SKM-1 treated with dmso at 0.1 percent for 144 hours (cell line): ENCODE measurements around the gene DYRK4.

Source experiments
- DNase-seq: peaks from one replicate; lab custom pipeline; 2025; ENCODE audit not compliant: unreplicated experiment; lab: John Stamatoyannopoulos, UW

Gene DYRK4

DNA sequence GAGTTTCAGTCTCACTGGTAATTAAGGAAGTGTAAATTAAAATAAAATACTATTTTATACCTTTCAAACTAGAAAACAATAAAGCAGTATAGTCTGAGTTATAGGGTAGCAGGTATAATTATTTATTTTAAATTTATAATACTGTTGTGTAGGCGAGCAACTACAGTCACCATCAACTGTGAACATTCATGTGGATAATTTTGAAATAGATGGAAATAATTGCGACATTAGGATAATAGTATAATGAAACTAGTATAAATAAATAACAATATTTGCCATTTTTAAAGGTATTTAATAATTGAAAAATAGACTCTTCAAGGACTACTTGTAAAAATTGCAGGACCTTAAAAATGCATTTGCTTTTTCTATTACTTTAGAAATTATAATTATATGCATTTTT lies 3.8 kb upstream of the DYRK4 start:
- no peak for DNase-seq

DNA sequence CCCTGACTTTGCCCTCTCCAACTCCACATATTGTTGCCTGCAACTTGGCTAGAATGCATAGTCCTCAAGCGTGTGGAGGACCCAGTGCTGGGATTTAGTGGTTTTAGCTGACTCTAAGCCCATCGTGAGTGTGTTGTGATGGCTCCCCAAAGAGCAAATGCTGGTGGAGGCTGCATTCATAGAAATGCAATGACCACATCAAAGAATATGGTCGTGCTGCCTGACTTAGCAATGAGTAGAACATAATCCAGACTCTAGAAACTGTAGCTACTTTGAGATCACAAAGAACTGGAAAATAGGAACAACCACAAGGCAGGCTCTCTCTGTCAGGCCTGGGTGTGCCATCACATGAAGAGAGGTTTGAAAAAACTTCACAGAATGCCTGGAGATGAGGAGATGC lies 1.3 kb downstream of the DYRK4 start:
- no peak for DNase-seq

DNA sequence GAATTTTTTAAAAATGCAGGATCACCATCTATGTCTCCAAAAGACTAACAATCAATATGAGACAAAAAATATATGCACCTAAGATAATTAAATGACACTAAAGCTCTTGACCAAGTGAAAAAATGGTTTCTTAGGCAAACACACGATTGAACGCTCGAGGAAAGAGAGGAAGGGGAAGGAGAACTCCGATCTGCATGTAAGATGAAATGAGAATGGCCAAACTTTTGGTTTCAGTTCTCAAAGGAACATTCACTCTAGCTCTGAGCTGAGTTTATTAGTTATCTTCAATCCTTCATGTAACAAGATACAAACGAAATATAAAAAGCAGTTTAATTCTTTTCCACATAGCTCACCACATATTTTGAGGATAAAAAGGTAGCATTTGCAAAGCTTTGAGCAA lies 2.8 kb downstream of the DYRK4 start:
- no peak for DNase-seq

DNA sequence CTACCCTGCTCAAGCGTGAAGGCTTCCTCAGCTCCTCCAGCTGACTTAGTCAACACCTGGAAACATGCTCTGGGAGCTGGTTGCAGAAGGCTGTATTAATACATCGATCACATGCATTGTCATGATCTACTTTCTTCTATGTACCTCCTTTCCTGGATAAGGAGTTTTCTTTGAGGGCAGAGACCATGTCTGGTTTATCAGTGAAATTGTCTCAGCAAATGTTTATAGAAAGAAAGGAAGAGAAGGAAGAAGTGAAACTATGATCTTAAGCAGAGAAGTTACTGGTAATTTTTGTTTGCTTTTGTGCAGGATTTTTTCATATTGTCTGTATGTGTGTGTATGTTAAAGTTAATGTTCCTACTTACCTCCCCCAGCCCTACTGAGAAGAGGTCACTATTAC lies 4.5 kb downstream of the DYRK4 start:
- DNase-seq = no peak

DNA sequence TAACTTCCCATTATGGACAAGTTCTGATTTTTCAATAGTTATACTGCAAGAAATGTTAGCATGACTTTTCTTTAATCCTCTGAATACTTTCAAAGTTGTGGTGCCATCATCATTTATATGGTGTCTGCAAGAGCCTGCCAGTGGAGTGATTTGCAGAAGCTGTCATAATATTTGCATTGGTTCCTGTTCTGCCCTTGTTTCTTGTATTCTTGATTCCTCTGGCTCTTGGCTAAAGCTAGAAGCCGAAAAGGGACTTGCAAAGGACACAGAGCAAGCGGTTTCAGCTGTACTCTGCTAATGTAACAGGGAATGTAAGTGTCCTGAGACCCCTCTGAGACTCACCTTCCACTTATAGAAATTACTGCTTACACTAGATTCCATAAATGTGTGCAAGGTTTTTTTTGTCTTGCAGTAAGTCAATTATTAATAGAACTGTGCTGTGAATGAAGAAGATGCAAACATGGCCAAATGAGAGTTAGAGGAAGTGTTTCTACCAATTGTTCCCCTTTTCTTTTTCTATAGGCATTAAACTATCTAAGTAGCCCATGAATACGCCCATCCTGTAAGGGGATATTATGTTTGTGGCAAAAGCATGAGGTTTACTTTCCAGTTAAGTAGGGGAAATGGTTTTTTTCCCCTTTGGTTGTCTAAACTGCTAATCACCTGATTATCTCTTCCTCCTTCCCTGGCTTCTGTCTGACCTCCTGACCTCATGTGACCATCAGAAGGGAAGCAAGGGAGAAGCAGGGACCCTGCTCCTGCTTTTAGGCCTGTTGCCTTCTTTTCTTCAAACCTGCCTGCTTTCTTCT lies 5.3 kb downstream of the DYRK4 start:
- DNase-seq = peak; percentile 11

DNA sequence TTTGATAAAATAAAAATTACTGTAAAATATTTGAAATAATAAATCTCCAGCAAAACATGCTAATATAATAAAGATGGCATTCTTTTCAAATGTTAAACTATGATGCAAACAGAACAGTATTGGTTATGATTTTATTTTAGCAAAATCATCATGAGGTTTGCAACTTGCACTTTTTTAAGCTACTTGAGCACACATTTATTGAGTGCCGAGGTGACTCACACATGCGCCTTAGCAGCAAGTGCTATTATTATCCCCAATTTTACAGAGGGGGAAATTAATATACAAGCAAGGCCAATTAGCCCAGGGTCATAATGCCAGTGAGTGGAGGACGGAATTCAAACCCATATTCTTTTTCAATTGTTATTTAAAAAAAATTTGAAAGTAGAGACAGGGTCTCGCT lies 7.3 kb downstream of the DYRK4 start:
- no peak for DNase-seq

DNA sequence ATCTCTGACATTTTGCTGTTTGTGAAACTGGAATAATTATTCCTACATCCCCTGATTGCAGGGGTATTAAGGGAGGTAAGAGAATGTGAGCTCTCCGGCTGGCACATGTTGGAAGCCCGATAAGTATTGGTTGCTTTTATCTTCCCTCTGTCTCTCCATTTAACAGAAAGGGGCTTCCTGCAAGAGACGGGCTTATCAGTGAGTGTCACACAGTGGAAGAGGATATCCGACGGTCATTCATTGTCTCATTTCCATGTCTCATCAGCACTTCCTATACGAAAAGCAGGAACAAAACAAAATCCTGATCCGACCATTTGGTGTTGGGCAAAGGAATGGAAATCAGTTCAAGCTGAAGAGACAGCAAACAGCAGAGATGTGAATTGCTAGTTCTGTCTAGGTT lies 10.7 kb downstream of the DYRK4 start:
- DNase-seq = no peak

DNA sequence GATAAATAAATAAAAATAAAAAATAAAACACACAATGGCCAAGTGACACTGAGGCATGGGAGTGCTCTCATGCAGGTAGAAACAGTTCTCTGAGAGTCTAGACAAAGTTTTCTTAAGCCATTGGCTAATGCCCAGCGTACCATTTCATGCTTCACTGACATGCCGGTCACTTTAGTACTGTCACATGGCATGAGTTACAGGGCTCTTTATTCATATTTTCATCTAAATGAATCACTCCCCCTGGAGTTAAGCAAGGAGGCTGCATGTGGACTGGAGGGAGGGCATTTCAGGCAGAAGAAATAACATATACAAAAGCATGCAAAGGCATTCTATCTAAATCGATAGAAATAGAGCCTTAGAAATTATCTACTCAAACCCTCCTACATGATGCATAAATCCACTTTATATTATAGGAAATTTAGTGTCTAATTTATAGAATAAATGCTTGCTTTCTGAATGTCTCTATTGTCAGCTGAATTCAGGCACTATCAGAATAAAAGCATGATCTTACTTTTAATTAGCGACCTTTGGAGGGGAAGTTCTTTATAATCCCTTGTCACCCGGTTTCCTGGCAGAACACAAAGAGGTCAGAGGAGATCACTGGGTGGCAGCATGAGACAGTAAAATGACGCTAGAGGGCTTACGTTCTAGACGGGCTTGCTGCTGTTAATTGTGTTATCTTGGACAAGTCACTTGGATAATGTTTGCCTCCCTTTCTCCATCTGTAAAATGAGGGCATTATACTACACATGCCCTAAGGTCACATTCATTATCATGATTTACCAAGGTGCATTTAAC lies 17.5 kb downstream of the DYRK4 start:
- DNase-seq = no peak

DNA sequence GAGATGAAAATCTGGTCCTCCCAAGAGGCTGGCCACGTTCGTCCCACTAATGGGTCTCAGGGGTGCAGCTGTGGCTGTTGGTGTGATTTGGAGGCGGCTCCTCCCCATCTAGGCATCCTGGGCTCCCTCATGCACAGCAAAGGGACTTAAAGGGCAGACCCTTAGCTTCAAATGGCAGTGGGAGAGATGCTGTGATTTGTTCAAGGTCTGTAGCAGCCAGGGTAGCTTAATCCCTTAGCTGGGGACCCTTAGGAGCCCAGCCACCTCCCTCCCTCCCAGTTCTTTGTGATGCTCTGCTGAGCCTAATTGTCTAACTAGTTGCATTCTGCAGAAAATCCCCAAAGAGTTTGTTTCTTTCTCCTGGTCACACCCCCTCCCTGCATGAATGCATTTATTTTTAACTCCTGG lies 18.3 kb downstream of the DYRK4 start:
- no peak for DNase-seq

DNA sequence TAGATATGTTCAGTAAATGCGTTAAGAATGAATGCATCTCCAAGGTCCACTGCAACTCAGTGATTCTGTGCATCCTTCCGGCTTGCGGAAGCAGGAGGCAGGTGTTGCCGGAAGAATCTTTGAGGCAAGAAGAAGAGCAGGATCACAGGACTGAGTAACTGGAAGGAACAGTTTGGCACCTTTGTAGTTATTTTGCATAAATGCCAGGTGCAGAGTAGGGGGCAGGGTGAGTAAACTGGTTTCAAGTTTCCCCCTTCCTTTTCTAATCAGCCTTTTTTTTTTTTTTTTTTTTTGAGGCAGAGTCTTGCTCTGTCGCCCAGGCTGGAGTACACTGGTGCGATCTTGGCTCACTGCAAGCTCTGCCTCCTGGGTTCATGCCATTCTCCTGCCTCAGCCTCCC lies 22.3 kb downstream of the DYRK4 start:
- DNase-seq = no peak

DNA sequence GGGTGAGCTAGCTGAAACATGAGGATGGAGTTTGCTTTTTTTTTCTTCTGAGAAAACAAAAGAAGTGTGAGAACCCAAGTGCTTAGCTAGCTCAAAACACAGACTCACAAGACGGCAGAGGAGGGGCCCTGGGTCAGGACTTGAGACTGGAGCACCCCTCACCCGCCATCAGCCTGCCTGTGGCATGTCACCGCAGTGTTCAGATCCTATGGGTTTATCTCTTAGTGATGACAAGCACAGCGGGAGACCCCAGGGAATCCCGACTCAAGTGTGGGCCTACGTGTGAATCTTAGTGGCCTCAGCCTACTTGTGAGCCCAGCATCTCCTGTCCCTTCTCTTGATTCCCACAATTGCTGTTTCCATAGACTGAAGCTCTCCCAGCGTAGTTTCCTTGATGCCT lies 22.9 kb downstream of the DYRK4 start:
- DNase-seq = no peak

DNA sequence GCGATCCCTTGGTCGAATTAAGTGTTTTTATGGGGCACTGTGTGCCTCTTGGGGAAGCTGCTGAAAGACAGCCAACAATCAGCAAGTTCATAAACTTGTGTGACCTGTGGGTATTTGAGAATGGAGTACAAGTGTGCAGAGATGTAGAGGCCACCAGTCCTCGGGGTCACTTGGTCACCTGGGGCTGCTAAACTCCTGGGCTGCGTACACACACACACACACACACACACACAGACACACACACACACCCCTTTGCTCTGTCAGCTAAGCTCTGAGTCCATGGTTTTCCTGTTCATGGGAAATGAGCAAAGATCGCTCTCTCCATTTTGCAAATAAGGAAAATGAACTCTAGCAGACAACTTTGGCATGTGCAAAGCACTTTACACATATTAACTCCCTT lies 24.5 kb downstream of the DYRK4 start:
- DNase-seq = no peak

DNA sequence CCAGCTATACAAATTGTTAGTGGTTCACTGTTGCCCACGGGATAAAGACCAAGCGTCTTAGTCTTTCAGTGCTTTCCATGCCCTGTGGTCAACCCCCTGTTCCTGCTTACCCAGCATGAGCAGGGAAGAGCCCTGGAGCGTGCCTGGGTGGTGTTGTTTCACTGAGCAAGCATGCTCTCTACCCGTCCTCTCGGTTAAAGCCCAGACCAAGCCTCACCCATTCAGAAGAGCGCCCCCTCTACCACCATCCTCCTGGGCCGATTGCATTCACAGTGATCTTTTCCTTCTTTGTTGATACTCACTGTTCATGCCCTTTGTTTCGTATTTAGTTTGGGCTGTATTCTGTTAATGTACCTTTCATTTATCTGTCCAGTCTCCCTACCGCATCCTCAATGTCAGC lies 25.1 kb downstream of the DYRK4 start:
- no peak for DNase-seq

DNA sequence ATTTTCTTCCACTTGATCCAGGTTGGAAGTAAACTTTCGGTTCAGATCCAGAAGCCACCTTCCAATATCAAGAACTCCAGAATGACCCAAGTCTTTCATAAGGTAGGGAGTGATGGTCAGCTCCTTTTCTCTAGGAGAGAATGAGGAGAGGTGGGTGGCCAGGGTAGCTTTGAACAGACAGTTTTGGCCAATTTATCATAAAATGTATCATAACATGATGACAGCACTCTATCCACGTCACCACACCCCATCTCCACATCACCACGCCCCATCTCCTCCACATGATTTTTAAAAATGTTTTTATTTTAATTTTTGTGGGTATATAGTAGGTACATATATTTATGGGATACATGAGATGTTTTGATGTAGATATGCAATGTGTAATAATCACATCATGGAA lies 26.9 kb downstream of the DYRK4 start:
- no peak for DNase-seq

DNA sequence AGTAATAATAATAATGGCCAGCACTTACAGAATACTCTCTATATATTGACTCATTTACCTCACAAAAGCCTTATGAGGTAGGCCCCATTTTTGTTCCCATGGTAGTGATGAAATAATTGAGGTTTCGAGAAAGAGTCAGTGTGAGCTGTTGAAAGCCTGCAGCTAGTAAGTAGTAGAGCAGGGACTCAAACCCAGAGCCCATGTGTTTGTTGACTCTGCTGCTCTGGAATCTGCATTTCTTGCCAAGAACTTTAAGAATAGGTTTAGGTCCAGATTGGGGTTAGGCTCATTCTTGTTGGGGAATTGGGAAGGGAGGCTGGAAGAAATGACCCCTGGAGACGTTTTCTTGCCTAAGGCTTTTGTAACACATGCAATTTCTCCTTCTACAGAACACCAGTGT lies 27.9 kb downstream of the DYRK4 start:
- DNase-seq = no peak

DNA sequence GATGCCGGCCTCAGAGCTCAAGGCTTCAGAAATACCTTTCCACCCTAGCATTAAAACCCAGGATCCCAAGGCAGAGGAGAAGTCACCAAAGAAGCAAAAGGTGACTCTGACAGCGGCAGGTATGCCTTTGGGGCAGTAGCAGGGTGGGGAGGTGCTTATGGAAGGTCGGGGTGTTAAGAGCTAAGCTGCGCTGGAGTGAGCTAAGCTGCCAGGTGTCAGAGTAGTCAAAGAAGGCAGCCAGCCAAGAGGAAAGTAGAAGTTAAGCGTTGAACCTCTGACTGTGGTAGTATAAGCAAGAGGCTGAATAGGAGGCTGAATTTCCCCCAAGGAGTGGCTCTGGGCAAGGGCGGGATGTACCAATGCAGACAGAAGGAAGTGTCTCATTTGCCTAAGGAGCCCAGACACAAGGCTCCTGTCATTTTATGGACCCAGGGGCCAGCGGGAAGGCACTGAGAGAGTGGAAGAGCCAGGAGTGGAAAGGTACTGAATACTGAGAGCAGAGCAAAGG lies 29.2 kb downstream of the DYRK4 start:
- DNase-seq = no peak

DNA sequence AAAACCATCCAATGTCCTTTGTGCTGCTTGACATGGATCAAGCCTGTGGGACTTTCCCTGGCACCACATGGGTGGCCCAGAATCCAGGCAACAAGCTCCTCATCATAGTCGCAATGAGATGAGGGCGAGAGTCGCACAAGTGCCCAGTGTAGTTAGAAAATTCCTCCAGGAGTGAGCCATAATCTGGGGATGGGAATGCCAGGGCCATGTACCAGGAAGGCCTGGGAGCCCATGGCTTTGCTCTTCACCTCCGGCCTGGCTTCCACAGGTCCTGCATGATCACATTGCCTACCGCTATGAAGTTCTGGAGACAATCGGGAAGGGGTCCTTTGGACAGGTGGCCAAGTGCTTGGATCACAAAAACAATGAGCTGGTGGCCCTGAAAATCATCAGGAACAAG lies 33.9 kb downstream of the DYRK4 start:
- DNase-seq = no peak

DNA sequence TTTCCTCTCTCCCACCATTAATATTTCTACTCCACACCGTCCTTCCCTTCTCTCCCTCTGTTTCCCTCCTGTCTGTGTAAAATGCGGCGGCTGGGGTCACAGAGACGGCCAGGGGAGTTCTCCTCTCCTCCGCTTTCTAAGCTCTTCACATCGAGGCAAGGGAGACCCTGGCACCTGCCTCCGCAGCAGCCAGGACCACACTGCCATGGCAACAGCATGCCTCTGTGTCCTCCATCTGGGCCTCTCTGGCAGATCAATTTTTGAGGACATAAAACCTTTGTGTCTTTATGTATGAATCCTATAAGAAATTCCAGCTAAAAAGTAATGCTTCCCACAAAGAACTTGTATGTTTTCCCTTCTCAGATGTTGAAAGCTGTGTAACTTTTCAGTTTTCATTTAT lies 41.4 kb downstream of the DYRK4 start:
- no peak for DNase-seq

DNA sequence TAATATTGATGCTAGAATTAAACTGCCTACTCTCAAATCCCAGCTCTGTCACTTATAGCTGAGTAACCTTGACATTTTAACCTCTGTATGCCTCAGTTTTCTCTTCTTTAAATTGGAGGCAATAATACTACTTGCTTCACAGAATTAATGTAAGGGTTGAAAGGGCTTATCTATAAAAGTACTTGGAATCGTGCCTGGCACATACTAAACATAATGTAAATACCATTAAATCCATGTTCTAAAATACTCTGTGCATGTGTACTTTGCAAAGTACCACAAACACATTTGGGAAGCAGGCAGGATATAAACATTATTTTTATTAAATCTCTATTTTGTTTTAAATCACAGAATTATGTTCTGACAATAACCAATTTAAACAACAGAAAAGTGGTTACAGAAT lies 41.9 kb downstream of the DYRK4 start:
- no peak for DNase-seq

DNA sequence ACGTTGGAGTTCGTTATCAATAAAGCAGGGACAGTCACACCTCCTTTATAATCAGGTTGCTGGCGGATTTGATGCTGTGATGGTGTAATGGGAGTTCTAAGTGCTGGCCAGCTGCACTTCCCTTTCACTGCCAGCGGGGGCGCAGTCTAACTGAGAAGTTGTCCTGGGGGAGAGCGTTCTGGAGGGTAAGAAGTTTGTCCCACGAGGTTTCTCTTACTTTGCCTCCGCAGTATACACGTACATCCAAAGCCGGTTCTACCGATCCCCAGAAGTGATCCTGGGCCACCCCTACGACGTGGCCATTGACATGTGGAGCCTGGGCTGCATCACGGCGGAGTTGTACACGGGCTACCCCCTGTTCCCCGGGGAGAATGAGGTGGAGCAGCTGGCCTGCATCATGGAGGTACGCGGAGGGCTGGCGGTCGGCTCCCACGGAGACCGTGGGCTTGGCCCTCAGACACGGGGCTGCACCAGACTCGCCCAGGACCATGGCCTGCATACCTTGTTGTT lies 42.7 kb downstream of the DYRK4 start:
- DNase-seq = peak; percentile 73

DNA sequence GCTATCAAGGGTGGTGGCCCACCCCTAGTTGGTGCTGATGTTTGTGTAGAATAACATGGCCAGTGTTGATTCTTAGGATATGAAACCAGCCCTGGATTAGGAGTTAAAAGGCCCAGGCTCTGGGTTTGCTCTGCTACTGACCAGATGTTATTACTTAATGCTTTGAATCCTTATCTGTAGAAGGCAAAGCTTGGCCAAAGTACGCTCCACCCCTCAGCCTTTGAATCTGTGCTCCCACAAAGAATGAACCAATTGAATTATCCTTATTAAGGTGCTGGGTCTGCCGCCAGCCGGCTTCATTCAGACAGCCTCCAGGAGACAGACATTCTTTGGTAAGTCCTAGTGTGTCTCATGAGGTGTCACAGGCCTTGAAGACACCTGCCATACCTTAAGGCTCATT lies 45.0 kb downstream of the DYRK4 start:
- no peak for DNase-seq

DNA sequence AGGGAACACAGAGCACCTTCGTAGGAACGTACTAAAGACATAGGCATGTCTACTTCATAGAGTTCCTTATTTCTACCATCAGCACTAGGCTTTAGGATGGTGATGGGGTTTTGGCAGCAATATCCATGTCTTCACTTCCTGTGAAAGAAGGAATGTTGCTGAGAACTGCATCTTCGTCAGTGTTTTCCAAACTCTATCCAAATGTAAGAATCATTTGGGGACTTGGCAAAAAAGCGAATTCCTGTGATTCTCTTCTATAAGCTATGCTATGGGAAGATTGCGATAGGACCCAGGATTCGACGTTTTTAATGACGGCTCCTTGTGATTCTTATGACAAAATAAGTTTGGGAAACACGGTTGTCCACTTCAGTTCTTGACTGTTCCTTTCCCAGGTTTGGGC lies 47.1 kb downstream of the DYRK4 start:
- no peak for DNase-seq
